CD4-positive, alpha-beta T cell treated with Interleukin-17A for 4 hours (primary cell): ENCODE results near the gene TNFRSF8.

Experiments
- DNase-seq: peaks from one replicate; pipeline ENCODE4 v3.0.0-alpha.2; 2020; ENCODE audit warnings: mixed read lengths

Gene TNFRSF8

DNA sequence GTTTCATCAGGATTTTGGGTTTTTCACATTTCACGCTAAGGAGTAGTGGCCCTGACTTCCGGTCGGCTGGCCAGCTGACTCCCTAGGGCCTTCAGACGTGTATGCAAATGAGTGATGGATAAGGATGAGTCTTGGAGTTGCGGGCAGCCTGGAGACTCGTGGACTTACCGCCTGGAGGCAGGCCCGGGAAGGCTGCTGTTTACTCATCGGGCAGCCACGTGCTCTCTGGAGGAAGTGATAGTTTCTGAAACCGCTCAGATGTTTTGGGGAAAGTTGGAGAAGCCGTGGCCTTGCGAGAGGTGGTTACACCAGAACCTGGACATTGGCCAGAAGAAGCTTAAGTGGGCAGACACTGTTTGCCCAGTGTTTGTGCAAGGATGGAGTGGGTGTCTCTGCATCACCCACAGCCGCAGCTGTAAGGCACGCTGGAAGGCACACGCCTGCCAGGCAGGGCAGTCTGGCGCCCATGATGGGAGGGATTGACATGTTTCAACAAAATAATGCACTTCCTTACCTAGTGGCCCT, 80.6 kb downstream of the TNFRSF8 start:
- peak; percentile 62 for DNase-seq

DNA sequence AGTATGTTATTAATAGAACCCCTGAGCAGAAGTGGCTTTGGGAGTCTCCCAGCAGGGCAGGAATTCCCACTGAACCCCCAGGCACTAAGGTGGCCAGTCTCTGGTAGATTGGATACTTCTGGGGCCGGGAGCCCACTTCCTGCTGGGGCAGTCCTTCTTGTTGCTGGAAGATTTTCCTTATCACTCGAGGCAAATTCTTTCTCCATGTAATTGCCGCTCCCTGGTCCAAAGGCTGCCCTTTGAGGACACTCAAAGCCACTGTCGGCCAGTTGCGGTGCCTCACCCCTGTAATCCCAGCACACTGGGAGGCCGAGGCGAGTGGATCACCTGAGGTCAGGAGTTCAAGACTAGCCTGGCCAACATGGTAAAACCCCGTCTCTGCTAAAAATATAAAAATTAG, 81.1 kb downstream of the TNFRSF8 start:
- no peak for DNase-seq

DNA sequence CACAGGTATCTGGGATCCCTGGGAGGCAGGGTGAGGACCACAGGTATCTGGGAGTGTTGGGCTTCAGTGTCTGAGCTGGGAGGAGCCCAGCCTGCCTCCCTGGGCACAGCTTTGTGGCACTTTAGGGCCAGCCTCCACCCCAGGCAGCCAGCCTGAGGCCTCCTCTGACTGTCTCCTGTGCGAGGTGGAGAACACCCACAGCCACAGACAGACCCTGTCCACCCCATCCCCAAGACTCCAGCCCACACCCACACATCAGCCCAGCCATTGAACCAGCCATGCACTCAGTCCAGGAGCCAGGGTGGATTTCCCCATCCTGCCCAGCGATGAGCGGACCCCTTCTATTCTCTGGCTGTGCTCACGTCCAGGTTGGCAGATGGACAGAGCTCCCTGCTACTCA, 81.9 kb downstream of the TNFRSF8 start:
- peak; percentile 2 for DNase-seq

DNA sequence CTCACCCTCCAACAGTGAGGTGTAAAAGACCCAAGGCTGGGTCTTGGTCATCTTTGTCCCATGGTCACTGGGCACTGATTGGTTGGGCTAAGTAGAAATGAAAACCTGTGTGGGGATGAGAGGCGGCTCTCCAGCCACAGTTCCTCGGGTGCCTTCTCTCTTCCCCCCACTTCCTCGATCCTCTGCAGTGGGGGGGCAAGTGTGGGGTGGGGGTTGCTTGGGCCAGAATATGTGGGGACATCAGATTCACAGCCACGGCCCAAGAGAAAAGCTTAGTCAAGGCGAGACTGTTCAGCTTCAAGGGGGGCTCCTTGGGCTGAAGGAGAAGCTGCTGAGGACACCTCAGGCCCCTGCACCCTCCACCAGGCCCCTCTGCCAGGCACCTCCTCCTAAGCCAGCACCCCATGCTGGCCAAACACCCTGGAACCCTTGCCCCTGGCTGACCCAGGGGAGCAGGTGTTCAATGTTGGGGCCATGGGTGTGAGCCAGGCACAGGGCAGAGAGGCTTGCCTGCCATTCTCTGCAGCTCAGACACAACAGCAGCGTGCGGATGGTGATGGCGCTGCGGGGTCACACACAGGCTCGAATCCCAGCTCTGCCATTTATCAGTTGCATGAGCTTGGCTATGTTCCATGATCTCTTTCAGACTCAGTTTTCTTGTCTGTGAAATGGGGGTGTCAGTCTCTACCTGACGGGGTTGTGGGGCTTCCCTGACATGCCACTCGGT, 82.7 kb downstream of the TNFRSF8 start:
- DNase-seq: no peak

DNA sequence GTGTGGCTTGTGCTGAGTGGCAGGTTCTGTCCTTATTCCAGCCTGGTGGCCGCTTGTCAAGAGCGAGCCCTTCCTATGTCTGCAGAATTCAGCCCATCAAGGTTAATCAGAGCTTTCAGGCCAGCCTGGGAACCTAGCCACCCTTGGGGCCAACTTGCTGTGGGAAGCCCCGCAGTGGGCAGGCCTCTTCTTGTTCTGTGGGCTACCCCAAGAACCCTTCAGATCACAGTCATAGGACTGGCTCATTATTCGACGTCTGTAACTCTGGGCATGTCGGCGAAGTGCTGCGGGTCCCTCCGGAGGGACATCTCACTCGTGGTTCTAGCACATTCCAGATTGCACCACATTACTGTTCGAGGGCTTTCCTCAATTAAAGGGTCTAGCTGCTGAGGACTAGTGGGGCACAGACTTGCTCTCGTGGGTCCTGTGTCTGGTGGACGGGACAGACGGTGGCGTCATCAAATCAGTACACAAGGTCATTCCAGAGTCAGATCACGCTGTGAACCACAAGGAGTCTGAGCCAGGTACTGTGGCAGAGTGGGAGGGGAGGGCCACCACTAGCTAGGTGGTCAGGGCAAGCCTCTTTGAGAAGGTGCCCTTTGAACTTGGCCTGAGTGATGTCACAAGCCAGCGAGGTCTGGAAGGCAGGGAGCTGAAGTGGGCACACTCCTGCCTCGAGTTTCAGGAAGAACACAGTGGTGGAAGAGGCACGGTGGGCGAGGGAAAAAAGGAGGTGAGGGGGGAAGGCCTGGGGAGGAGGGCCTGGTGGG, 83.4 kb downstream of the TNFRSF8 start:
- no peak for DNase-seq

DNA sequence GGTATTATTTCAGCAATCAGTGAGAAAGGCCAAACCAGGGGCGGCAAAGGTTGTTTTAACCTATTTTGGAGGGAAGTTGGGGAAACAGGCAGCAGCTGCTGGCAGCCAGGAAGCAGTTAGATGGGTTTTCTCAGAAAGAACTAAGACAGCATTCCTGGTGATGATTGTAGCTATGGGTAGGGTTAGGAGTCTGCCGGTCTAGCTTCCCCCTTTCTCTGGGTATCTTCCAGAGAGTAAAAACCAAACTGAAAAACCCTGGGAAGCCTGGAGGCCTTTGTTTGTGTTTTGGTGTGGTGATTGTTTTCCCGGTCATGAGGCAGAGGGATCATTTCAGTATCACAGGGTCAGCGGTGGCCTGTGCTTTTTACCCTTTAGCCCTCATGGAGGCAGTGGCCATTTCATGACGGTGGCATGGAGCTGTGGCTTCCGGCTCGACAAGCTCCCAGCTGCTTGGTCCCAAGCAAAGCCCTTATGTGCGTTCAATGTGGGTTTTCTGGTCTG, 84.1 kb downstream of the TNFRSF8 start:
- DNase-seq: no peak

DNA sequence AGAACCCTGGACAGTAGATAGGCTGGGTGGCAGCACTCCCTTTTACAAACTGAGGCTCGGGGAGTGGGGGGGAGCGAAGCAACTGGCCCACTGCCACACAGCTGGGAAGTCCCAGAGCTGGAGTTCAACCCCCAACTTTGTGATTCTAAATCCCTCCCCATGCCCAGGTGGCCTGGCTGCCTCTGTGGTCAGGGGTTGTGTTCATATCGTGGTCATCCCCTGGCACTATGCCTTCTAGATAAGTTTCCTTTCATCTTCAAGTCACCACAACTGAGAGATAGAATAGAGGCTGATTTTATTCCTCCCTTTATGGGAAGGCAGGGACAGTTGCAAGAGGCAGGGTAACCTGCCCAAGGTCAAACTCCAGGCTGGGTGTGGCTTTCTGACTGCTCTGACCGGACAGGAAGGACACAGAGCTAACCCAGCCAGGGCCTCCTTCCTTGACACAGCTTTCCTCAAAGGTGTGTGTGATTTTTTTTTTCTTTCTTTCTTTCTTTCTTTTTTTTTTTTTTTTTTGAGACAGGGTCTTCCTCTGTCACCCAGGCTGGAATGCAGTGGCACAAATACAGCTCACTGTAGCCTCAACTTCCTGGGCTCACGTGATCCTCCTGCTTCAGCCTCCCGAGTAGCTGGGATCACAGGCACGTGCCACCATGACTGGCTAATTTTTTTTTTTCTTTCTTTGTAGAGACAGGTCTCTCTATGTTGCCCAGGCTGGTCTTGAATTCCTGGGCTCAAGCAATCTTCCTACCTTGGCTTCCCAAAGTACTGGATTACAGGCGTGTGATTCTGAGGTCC, 85.3 kb downstream of the TNFRSF8 start:
- DNase-seq: no peak

DNA sequence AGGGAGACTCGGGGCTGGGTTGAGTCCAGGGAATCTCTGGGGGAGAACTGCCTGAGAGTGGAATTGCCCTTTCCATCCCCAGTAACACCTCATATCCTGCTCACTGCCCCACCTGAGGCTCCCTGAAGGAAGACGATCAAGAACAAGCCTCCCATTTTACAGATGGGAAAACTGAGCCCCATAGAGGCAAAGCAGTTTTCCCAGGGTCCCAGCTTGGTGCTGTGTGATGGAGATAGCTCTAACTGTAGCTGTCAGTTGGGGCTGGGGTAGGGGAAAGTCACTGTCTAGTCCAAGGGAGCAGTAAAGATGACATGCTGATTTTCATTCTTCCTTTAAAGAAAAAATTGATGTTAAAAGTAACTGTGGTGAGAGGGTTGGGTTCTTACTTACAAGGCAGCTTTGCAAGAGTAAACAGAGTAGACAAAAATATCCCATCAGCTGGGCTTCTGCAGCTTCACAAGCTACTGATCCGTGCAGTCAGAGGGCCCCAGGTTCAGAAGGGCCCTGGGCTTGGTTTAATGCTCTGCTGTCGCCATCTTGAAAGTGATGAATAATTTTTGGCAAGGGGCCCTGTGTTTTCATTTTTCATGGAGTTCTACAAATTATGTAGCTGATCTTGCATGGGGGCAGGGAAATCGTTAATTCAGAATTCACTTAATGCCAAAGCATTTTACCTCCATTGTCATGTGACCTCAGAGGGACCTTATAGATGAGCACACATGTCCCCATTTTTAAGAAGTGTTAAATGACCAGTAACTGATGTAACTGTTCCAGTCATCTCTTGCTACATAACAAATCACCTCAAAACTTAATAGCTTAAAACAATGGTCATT, 86.1 kb downstream of the TNFRSF8 start:
- no peak for DNase-seq

DNA sequence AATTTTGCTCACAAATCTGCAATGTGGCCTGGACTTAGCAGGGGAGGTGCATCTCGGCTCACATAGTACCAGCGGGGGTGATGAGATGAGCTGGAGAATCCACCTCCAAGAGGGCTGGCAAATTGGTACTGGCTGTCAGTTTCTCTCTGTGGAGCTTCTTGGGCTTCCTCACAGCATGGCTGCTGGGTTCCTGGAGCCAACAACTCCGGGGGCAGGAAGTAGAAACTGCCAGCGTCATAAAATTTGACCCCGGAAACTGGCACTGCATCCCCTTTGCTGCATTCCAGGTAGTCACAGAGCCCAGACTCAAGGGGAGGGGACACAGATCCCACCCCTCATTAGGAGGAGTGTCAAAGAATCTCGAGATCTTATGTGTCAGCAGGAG, 86.7 kb downstream of the TNFRSF8 start:
- no peak for DNase-seq

DNA sequence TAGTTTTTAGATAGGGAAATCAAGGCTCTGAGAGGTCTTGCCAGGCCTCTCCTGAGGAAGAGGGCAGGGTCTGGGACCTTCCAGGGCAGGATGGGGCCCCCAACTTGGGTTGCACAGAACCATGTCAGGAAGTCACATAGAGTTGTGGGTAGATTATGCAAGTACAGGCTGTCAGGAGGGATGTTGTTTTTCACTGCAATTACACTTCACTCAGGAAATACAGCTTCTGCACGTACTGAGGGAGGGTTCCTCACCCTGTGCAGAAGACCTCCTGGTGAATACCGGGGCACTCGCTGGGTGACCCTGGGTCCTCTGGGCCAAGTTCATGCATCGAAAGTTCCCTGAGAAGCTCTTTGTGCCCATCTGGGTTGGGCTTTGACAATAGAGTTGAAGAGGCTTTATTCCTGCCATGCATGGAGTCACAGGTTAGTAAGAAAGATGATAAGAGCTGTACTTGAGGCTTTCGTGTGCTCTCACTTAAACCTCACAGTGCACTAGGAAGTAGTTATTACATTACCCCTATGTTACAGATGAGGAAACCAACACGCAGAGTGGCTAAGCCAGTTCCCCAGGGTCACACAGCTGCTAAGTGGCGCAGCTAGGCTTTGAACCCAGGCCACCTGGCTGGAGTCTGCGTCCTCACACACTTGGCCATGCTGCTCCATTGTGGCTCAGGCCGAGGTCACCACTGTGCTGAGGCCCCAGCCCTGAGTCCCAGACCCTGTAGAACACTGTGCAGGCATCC, 87.5 kb downstream of the TNFRSF8 start:
- DNase-seq: peak; percentile 63

DNA sequence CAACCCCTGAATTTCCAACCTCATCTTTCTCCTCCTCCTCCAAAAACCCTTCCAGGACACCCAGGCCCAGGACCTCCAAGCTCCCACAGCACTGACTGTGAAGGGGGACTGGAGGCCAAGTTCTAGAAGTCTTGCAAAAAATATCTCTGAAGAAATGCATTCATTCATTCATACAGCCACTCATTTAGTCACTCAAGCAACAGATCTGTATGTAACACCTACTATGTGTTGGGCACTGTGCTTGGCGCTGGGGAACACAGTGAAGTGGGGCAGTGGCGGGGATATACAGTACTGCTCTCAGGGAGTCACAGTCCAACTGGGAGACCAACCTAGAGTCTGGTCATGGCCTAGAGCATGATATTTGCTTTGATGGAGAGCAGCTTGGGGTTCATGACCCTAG, 88.4 kb downstream of the TNFRSF8 start:
- DNase-seq: no peak

DNA sequence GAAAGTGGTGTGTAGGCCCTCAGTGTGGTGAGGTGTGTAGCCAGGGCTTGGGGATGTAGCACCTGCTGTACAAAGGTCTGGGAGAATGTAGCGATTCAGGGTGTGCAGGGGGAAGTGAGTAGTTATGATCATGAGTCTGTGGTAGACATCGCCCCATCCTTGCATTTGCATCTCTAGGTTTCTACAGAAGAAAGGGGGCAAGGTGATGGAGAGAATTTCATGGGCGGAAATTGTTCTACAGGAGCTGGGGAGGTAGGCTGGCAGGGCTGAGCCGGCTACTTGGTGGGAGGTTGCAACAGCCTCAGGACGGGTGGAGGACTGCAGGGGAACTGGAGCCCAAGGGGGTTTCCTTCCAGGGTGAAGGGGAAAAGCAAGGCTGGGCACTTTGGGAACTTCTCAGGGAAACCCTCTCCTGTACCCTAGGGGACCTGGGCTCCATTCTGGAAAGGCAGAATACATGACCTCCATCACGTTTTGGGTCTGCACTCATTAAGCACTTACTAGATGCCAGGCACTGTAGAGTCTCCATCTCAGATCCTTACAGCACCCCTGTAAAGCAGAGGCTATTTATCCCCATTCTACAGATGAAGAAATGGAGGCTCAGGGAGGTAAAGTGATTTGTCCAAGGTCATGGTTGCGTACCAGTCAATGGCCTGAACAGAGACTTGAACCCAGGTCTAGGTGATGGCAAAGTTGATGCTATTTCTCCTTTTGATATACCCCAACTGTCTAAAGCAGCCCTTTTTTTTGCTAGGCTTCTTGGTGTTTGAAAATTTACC, 89.2 kb downstream of the TNFRSF8 start:
- DNase-seq: peak; percentile 46

DNA sequence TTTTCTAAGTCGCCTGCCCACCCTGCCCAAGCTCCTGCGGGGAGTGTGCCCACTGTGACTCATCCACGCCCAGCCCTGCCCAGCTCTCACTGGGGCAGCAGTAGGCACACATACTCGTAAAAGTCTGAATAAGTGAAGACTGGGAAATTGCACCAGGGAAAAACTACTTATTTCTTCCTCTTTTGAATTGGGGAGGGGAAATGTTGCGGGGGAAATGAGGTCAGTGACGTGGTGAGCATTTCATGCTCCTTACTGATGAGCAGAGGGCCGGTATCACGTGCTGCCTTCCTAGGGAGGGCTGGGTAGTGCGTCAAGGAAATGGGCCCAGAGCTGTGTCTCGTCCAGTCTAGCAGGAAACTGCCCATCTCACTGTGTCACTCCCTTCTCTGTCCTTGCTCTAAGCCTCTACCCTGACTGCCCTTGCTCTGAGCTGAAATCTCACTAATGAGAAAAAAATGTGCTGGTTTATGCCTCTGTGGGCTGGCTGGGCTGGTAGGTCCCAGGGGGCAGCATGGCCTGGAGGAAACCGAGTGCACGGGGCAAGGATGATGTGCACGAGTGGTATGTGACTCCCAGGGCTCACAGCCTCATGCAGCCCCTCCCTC, 90.2 kb downstream of the TNFRSF8 start:
- peak; percentile 44 for DNase-seq

DNA sequence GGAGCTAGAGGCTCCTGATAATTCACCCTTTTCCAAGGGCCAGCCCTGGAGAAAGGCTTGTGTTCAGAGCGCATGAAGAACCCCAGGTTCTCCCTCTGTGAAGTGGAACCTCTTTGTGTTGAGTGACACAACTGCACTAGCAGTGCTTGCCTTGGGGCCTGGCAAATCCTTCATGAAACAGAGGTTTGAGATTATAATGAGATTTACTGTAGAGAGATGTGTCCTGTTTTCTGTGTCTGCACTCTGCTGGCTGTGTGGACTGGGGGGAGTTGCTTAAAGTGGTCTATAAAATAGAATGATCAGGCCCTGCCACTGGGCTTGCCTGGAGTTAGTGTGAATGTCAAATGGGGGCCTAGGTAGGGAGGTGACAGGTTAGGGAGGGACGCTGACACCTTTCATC, 92.2 kb downstream of the TNFRSF8 start:
- no peak for DNase-seq

DNA sequence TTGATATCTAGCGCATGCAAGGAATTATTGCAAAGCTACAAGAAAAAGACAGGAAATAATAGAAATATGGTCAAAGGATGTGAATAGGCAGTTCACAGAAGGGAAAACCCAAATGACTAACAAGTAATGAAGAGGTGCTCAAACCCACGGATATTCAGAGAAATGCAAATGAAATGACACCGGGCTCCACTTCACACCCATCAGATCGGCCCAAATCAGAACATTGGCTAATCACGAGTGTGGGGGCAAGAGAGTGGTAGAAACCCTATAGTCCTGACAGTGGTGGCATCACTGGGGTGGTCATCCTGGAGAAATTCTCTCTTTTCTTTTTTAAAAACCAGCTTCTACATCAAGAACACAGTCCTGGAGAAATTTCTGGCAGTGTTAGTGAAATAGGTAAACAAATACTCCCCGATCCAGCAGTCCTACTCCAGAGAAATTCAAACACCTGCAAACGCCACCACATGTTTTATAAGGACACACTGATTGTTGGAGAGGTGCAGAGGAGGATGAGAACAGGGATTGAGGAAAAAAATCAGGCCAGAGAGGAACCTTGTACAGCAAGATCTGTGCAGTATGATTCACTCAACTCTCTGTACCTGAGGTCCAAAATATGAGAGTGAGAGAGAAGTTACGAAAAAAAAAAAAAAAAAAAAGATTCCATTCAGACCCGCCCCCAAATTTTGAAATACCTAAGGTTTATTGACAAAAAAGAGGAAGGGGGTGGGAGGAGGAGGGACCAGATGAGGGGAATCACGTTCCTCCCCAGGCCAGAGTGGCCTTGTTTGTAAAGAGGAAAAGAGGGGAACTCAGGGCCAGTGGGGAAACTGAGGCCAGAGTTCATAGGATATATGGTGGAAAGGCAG, 94.5 kb downstream of the TNFRSF8 start:
- DNase-seq: peak; percentile 44

DNA sequence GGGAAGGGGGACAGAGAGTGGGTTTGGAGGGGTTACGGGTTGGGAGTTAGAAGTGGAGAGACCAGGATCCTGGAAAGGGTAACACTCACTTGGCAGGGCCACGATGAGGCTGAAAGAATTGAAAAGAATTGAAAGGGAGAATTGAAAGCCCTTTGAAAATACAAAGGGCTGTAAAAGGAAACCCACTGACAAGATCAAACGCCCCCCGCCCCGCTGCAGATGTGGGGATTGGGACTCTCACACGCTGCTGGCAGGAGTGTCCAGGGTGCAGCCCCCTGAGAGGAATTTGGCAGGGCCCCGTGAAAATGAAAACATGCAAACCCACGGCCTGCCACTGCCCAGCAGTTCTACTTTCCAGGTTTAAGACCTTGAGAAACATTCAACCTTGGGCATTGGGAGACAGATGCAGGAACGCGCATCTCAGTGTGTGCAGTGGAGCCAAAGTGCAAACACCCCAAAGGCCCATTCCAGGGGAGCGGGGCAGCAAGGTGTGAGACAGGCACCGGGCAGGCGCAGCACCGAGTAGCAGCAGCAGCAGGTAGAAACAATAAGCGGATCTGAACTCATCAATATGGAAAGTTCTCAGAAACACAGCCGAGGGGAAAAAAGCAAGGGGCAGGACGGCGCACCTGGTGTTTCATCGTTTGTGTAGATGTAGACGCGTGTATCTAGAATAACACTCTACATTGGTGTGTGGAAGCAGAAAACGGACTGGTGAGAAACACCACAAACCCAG, 95.4 kb downstream of the TNFRSF8 start:
- no peak for DNase-seq

DNA sequence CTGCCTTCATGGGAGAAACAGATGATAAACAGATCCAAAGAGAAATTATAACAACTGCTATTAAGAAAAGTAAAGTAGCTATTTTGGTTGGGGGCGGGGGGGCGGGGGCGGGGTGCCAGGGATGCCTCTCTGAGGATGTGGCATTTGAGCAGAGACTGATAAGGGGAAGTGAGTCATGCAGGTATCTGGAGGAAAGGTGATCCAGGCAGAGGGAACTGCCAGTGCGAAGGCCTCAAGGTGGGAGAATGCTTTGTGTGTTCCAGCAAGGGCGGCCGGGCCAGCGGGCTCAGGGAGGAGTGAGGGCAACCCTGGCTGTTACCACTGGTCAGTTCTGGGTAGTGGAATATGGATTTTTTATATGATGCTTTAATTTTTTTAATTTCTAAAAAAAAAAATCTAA, 96.7 kb downstream of the TNFRSF8 start:
- peak; percentile 87 for DNase-seq

DNA sequence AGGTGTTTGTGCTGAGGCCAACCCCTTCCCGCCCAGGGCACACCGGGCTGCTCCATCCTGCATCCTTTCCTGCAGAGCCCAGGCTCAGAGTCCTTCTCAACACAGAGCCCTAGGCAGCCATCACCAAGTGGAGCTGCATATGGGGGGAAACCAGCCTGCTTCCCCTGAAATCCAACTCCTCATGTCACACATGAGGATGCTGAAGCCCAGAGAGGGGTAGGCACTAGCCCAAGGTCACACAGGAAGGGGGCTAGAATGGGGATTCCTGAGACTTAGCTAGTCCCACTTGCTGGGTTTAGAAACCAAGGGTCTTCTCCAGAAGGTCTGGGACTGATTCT, 98.2 kb downstream of the TNFRSF8 start:
- no peak for DNase-seq
